ENCODE measurements around the gene RBM22.

DNA sequence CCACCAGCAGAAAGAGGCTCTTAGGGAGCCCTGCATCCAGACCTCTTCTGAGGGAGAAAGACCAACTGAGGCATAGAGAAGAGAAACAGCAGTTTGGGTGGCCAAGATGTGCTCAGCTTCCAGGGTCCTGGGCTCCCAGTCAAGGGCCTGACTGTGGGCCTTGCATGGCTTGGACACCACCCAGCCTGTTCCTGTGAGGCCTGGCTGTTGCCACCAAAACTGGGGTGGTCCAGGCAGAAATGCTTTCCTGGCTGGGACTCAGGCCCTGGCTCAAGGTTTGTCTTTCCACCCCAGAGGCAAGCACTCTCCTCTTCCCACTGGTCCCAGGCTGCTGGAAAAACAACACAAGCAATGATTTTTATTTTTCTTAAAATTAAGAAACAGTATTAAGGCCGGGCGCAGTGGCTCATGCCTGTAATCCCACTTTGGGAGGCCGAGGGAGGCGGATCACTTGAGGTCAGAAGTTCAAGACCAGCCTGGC lies 26.5 kb downstream of the RBM22 start:
- no peak for TF ChIP-seq GATA3 (IDR thresholded peaks at IDR 0.05; ENCODE audit: low read depth, low read length)
- no peak for TF ChIP-seq GATA2 (IDR thresholded peaks at IDR 0.05; ENCODE audit: low read depth, low read length)
